ENCODE data around the gene OLFML2A. TPM values are rescaled to one million over a fixed set of nuclear protein-coding genes. Genes with fewer than 3 reads are reported as not detected.
A peak's percentile ranks its signal among the peaks of the same experiment; 100 is the strongest.
"Not testable (repeated sequence)": the region's sequence is repeated elsewhere in the genome, so short reads cannot be mapped to it uniquely, and the experiment has no call there.

Gene OLFML2A
- total RNA-seq, 1 experiment from 2014 or later, result 6.7 TPM

DNA sequence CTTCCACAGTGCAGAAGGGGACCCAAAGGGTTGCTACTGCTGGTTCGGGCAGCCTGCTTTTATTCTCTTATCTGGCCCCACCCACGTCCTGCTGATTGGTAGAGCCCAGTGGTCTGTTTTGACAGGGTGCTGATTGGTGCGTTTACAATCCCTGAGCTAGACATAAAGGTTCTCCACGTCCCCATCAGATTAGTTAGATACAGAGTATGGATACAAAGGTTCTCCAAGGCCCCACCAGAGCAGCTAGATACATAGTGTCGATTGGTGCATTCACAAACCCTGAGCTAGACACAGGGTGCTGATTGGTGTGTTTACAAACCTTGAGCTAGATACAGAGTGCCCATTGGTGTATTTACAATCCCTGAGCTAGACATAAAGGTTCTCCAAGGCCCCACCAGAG, 61.2 kb downstream of the OLFML2A start:
- H3K9me3 Mint-ChIP-seq; H3K27ac Mint-ChIP-seq; H3K4me1 Mint-ChIP-seq; DNase-seq (ENCODE audit: low spot score); ATAC-seq; H3K27me3 Mint-ChIP-seq (ENCODE audit: low read depth); H3K4me3 Mint-ChIP-seq; H3K36me3 Mint-ChIP-seq: not testable (repeated sequence)
- 0 out of 2 replicates have a peak, but pooled peaks have one; percentile 14 for TF ChIP-seq NFYB (CRISPR knock-in tag; conservative IDR thresholded peaks at IDR 0.05; ENCODE audit: low read depth)
- ChIA-PET POLR2A (interaction anchor here (0.6 to 1.3 kb wide), 2 partner anchors 27 to 123 kb away, joined by 3 to 6 read pairs; no protein-coding TSS in a partner anchor), CTCF (interaction anchor here (1.2 to 12.7 kb wide), 4 partner anchors 15 to 64 kb away, joined by 4 to 323 read pairs (median 154); partner anchors contain the start of genes NR6A1, OLFML2A and WDR38)

GRCh38 chr9:124838567-124839275, 61.8 kb downstream of the OLFML2A start:
- H3K27me3 Mint-ChIP-seq (ENCODE audit: low read depth); H3K9me3 Mint-ChIP-seq; H3K27ac Mint-ChIP-seq; H3K36me3 Mint-ChIP-seq; H3K4me3 Mint-ChIP-seq; DNase-seq (ENCODE audit: low spot score); H3K4me1 Mint-ChIP-seq; ATAC-seq: not testable (repeated sequence)
- POLR2A ChIA-PET, result interaction anchor here (0.6 to 1.7 kb wide), 3 partner anchors 28 to 124 kb away, joined by 3 to 6 read pairs (median 4); no protein-coding TSS in a partner anchor
- CTCF ChIA-PET, result interaction anchor here (1.2 to 12.7 kb wide), 15 partner anchors 8 to 302 kb away, joined by 3 to 323 read pairs (median 11); partner anchors contain the start of genes NR6A1, OLFML2A and WDR38

DNA sequence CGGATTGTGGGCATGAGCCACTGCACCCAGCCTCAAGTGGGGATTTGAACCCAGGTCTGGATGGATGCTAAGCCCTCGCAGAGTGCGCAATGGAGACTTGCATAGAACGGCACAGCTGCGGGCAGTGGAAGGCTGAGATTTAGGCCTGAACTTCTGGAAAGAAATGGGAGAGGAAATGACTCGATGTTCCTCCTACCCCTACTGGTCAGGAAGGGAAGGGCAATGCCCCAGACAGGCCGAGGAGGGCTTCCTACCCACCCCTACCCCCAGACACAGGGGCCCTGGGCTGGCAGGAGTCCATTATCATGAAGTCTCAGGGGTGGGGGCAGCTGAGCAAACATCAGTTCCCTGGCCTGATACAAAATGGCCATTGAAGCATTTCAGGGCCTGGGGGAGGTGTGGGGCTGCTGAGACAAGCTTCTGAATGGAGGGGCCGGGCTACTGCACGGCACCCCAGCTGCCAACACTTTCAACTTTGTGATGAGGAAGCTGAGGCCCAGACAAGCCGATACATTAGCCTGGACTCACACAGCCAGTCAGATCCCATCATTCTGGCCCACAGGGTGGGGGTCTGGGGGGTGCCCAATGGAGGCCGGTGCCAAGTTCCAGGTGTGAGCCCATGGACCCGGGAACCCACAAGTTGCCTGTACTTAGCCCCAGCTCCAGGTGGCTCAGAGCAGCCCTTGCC, 62.8 kb downstream of the OLFML2A start:
- Mint-ChIP-seq H3K36me3 (no peaks in the 10 kb centered on the region), H3K9me3 (peaks cover 3% of the 10 kb centered on the region; the same call in 1 of the 2 replicates), H3K27me3 (ENCODE audit: low read depth) (no peaks in the 10 kb centered on the region), H3K4me1 (peaks cover 3% of the 10 kb centered on the region; the same call in 1 of the 2 replicates), H3K4me3 (no peak overlapping the region), H3K27ac (peak overlapping the region; percentile 51)
- TF ChIP-seq FOXP1 (CRISPR knock-in tag; IDR thresholded peaks at IDR 0.05; ENCODE audit: borderline replicate concordance) (no peak), SOX15 (CRISPR knock-in tag; IDR thresholded peaks at IDR 0.05) (no peak), ARID4B (CRISPR knock-in tag; IDR thresholded peaks at IDR 0.05; ENCODE audit: borderline replicate concordance) (no peak), ZNF121 (CRISPR knock-in tag; IDR thresholded peaks at IDR 0.05) (0 out of 2 replicates have a peak, but pooled peaks have one; percentile 1), NFYB (CRISPR knock-in tag; conservative IDR thresholded peaks at IDR 0.05; ENCODE audit: low read depth) (no peak)
- TF ChIP-seq, protein P1, sequence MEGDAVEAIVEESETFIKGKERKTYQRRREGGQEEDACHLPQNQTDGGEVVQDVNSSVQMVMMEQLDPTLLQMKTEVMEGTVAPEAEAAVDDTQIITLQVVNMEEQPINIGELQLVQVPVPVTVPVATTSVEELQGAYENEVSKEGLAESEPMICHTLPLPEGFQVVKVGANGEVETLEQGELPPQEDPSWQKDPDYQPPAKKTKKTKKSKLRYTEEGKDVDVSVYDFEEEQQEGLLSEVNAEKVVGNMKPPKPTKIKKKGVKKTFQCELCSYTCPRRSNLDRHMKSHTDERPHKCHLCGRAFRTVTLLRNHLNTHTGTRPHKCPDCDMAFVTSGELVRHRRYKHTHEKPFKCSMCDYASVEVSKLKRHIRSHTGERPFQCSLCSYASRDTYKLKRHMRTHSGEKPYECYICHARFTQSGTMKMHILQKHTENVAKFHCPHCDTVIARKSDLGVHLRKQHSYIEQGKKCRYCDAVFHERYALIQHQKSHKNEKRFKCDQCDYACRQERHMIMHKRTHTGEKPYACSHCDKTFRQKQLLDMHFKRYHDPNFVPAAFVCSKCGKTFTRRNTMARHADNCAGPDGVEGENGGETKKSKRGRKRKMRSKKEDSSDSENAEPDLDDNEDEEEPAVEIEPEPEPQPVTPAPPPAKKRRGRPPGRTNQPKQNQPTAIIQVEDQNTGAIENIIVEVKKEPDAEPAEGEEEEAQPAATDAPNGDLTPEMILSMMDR (IDR thresholded peaks at IDR 0.05), result peak; percentile 70
- POLR2A ChIA-PET, result interaction anchor here (1.0 to 1.7 kb wide), 5 partner anchors 17 to 68 kb away, joined by 3 to 7 read pairs (median 4); partner anchors contain the start of gene NR6A1
- DNase-seq (ENCODE audit: low spot score), result peak; percentile 74
- CTCF ChIA-PET, result interaction anchor here (0.6 to 12.7 kb wide), 38 partner anchors 9 to 464 kb away, joined by 3 to 323 read pairs (median 6); partner anchors contain the start of genes ARPC5L, NR6A1, OLFML2A and RPL35
- ATAC-seq, result peak; percentile 90

GRCh38 chr9:124840300-124840833, 63.4 kb downstream of the OLFML2A start:
- H3K36me3 Mint-ChIP-seq, result no peaks in the 10 kb centered on the region
- H3K27me3 Mint-ChIP-seq (ENCODE audit: low read depth), result no peaks in the 10 kb centered on the region
- no peak overlapping the region for H3K4me3 Mint-ChIP-seq
- peaks cover 3% of the 10 kb centered on the region; the same call in 1 of the 2 replicates for H3K4me1 Mint-ChIP-seq
- CTCF ChIA-PET, result interaction anchor here (0.6 to 12.7 kb wide), 41 partner anchors 10 to 465 kb away, joined by 3 to 323 read pairs (median 5); partner anchors contain the start of genes ARPC5L, NR6A1, OLFML2A and RPL35
- TF ChIP-seq FOXJ3 (CRISPR knock-in tag; IDR thresholded peaks at IDR 0.05; ENCODE audit: borderline replicate concordance) (no peak), CREM (CRISPR knock-in tag; IDR thresholded peaks at IDR 0.05) (no peak), ESRRA (CRISPR knock-in tag; IDR thresholded peaks at IDR 0.05; ENCODE audit: borderline replicate concordance) (no peak), MAX (CRISPR knock-in tag; IDR thresholded peaks at IDR 0.05) (no peak), NR3C1 (CRISPR knock-in tag; conservative IDR thresholded peaks at IDR 0.05; ENCODE audit: low read depth) (no peak)
- TF ChIP-seq, protein P2, sequence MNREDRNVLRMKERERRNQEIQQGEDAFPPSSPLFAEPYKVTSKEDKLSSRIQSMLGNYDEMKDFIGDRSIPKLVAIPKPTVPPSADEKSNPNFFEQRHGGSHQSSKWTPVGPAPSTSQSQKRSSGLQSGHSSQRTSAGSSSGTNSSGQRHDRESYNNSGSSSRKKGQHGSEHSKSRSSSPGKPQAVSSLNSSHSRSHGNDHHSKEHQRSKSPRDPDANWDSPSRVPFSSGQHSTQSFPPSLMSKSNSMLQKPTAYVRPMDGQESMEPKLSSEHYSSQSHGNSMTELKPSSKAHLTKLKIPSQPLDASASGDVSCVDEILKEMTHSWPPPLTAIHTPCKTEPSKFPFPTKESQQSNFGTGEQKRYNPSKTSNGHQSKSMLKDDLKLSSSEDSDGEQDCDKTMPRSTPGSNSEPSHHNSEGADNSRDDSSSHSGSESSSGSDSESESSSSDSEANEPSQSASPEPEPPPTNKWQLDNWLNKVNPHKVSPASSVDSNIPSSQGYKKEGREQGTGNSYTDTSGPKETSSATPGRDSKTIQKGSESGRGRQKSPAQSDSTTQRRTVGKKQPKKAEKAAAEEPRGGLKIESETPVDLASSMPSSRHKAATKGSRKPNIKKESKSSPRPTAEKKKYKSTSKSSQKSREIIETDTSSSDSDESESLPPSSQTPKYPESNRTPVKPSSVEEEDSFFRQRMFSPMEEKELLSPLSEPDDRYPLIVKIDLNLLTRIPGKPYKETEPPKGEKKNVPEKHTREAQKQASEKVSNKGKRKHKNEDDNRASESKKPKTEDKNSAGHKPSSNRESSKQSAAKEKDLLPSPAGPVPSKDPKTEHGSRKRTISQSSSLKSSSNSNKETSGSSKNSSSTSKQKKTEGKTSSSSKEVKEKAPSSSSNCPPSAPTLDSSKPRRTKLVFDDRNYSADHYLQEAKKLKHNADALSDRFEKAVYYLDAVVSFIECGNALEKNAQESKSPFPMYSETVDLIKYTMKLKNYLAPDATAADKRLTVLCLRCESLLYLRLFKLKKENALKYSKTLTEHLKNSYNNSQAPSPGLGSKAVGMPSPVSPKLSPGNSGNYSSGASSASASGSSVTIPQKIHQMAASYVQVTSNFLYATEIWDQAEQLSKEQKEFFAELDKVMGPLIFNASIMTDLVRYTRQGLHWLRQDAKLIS (CRISPR knock-in tag; IDR thresholded peaks at IDR 0.05; ENCODE audit: borderline replicate concordance), result no peak
- H3K9me3 Mint-ChIP-seq, result peaks cover 3% of the 10 kb centered on the region; the same call in 1 of the 2 replicates
- no peak overlapping the region for H3K27ac Mint-ChIP-seq
- DNase-seq (ENCODE audit: low spot score) (peak; percentile 61), ATAC-seq (peak; percentile 15)
- POLR2A ChIA-PET, result interaction anchor here (0.6 to 1.7 kb wide), 7 partner anchors 16 to 69 kb away, joined by 3 to 7 read pairs (median 6); partner anchors contain the start of genes NR6A1 and OLFML2A

Measured in WTC11 (cell line).